A673 (cell line): ENCODE data around the gene TRPM6.

Experiments
- EZH2 ChIP-seq: fragments of 200-600 bp; sonication (generic); IDR thresholded peaks from 2 replicates; pipeline ENCODE4 v1.6.1; 2017; ENCODE audit warnings: borderline replicate concordance, low read depth, mild to moderate bottlenecking, mixed read lengths, antibody characterized with exemption, low read length; ENCODE audit not compliant: poor library complexity, severe bottlenecking
- TF ChIP-seq, protein P1 (sequence below): fragments of 300-800, 200-600 bp; sonication (generic); conservative IDR thresholded peaks from 2 replicates; pipeline ENCODE4 v1.5.1; 2017; ENCODE audit warnings: low read depth, mild to moderate bottlenecking, antibody characterized with exemption, low read length, moderate library complexity, mixed read lengths

- TF ChIP-seq, protein P1, sequence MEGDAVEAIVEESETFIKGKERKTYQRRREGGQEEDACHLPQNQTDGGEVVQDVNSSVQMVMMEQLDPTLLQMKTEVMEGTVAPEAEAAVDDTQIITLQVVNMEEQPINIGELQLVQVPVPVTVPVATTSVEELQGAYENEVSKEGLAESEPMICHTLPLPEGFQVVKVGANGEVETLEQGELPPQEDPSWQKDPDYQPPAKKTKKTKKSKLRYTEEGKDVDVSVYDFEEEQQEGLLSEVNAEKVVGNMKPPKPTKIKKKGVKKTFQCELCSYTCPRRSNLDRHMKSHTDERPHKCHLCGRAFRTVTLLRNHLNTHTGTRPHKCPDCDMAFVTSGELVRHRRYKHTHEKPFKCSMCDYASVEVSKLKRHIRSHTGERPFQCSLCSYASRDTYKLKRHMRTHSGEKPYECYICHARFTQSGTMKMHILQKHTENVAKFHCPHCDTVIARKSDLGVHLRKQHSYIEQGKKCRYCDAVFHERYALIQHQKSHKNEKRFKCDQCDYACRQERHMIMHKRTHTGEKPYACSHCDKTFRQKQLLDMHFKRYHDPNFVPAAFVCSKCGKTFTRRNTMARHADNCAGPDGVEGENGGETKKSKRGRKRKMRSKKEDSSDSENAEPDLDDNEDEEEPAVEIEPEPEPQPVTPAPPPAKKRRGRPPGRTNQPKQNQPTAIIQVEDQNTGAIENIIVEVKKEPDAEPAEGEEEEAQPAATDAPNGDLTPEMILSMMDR = no peak
- no peak for TF ChIP-seq EZH2
These were observed 138.8 kb downstream of the TRPM6 start for GRCh38 chr9:74748966-74749365.
